ENCODE results near the gene GPR45. TPM values are rescaled to one million over a fixed set of nuclear protein-coding genes. Genes with fewer than 3 reads are reported as not detected.

The GPR45 gene
- polyA plus RNA-seq, 4 donors: 0.13 to 0.26 (median 0.19) TPM; not detected in 1

Other genes with a start within 250 kb of the GPR45 start
- gene MRPS9, start 203.7 kb upstream of the GPR45 start, polyA plus RNA-seq (ENCODE audit: insufficient read length in 4 of 4): 10 to 100 TPM; 30.7 to 59.6 (median 54.4) TPM
- 10 to 100 TPM; 14.3 to 17.3 (median 15.4) TPM for gene TGFBRAP1, start 88.0 kb downstream of the GPR45 start, polyA plus RNA-seq (ENCODE audit: insufficient read length in 4 of 4)
- 10 to 100 TPM; 24.5 to 28.4 (median 25.4) TPM for gene C2orf49, start 95.8 kb downstream of the GPR45 start, polyA plus RNA-seq (ENCODE audit: insufficient read length in 4 of 4)
- gene FHL2, start 157.3 kb downstream of the GPR45 start, polyA plus RNA-seq (ENCODE audit: insufficient read length in 4 of 4): 10 to 100 TPM; 31.7 to 80.5 (median 34.1) TPM

All from left renal pelvis (tissue), 4 donors.